Upper lobe of right lung (tissue), 1 donor: ENCODE results near the gene GUCA2B. TPM values are rescaled to one million over a fixed set of nuclear protein-coding genes. Genes with fewer than 3 reads are reported as not detected.
A peak's percentile ranks its signal among the peaks of the same experiment; 100 is the strongest.

Experiments used
- ATAC-seq: fragments of 200-7000 bp; cut with Tn5 transposase; one replicate; pipeline ENCODE4 v1.9.1; 2020; ENCODE audit warnings: mild to moderate bottlenecking, moderate library complexity
- DNase-seq: peaks from one replicate; pipeline ENCODE4 v3.0.0-alpha.2; 2020
- H3K27ac ChIP-seq: fragments of 200-600 bp; one replicate; pipeline ENCODE4 v1.8.0; 2022
- H3K27me3 ChIP-seq: fragments of 200-600 bp; one replicate; pipeline ENCODE4 v1.8.0; 2022; ENCODE audit warnings: mild to moderate bottlenecking
- H3K36me3 ChIP-seq: fragments of 200-600 bp; one replicate; pipeline ENCODE4 v1.8.0; 2022
- H3K4me1 ChIP-seq: fragments of 200-600 bp; one replicate; pipeline ENCODE4 v1.8.0; 2022
- H3K4me3 ChIP-seq: fragments of 200-600 bp; one replicate; pipeline ENCODE4 v1.8.0; 2022; ENCODE audit warnings: mild to moderate bottlenecking
- H3K9me3 ChIP-seq: fragments of 200-600 bp; one replicate; pipeline ENCODE4 v1.8.0; 2022
- intact Hi-C: fragments of 100-400 bp; cut with DNase I; formaldehyde crosslinking; loops from one replicate; pipeline ENCODE4 v1.11.0; 2022
- total RNA-seq: library from RNA; stranded (reverse); fragmentation: NEBNext Ultra II Directional; extraction: Animal tissue kit (Norgen Biotek cat#: 25700); gene quantifications from one replicate; pipeline ENCODE4 v1.2.1, GENCODE V29; 2021
- TF ChIP-seq, protein P1 (sequence below): fragments of 200-600 bp; IDR thresholded peaks from one replicate; pipeline ENCODE4 v1.8.0; 2022; ENCODE audit warnings: antibody characterized with exemption
- donor health status: DM: no; HTN: yes; CAD: no; lungs with severe emphysema.

The GUCA2B gene
- total RNA-seq, 1 donor from 2014 or later: not detected

DNA sequence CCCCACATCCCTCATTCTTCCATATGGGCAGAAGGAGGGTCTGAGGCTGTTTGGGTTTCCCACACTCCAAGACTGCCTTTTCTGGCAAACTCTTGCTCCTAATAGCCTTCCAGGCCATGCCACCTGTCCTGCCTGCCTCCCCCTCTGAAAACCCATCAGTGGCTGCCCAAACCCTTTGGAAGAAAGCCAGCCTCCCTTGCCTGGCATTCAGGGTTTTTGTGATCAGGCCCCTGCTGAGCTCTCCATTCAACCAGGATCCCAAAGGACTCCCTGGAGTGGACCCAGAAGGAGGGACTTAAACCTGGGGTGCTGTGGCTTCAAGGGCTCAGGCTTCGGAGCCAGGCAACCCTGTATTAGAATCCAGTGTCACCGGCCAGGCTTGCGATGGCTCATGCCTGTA lies 15.6 kb downstream of the GUCA2B start:
- peaks cover 26% of the 10 kb centered on the region for H3K4me1 ChIP-seq
- no peak overlapping the region for H3K27ac ChIP-seq
- H3K27me3 ChIP-seq: no peaks in the 10 kb centered on the region
- no peaks in the 10 kb centered on the region for H3K36me3 ChIP-seq
- ATAC-seq (no peak), DNase-seq (peak; percentile 38)
- intact Hi-C loops: no loop called here
- no peak overlapping the region for H3K4me3 ChIP-seq
- H3K9me3 ChIP-seq: no peaks in the 10 kb centered on the region
- TF ChIP-seq, protein P1, sequence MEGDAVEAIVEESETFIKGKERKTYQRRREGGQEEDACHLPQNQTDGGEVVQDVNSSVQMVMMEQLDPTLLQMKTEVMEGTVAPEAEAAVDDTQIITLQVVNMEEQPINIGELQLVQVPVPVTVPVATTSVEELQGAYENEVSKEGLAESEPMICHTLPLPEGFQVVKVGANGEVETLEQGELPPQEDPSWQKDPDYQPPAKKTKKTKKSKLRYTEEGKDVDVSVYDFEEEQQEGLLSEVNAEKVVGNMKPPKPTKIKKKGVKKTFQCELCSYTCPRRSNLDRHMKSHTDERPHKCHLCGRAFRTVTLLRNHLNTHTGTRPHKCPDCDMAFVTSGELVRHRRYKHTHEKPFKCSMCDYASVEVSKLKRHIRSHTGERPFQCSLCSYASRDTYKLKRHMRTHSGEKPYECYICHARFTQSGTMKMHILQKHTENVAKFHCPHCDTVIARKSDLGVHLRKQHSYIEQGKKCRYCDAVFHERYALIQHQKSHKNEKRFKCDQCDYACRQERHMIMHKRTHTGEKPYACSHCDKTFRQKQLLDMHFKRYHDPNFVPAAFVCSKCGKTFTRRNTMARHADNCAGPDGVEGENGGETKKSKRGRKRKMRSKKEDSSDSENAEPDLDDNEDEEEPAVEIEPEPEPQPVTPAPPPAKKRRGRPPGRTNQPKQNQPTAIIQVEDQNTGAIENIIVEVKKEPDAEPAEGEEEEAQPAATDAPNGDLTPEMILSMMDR: no peak

DNA sequence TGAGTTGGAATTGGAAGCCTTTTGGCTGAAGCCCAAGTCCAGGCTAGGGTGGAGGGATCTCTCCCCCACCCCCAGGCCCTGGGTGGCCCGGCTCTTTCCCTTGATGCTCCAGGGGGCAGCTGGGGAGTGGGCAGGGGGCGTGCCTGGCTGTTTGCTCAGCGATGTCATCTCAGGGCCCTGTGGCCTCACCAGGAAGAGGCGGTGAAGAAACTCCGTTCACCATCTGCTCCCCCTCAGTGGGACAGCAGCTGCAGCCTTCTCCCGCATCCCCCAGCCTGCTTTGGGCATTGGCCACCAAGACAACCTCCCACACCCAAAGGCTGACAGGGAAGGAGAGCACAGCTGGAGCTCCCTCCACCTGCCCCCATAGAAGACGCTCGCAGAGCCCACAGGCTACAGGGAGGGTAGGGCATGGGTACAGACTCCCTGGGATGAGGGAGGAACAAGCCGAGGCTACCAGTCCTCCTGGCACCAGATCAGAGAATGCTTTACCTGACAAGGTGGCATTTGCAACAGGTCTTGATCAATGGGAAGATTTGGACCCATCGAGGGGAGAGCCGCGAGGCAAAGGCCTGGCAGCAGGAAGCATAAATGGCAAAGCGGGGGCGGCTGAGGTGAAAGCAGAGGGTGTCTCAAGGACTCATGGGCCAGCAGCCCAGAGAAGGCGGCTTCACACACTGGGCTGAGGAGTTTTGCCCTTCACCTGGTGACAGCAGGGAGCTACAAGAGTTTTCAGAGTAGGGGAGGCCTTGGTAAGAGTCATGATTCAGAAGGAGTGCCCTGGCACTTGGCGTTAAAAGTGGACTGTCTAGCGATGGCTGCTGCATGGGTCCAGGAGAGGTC lies 17.8 kb downstream of the GUCA2B start:
- intact Hi-C loops: no loop called here
- peak; percentile 67 for ATAC-seq
- Histone ChIP-seq H3K4me1 (peaks cover 31% of the 10 kb centered on the region), H3K4me3 (no peak overlapping the region), H3K9me3 (no peaks in the 10 kb centered on the region), H3K36me3 (no peaks in the 10 kb centered on the region), H3K27ac (no peak overlapping the region), H3K27me3 (no peaks in the 10 kb centered on the region)
- TF ChIP-seq, protein P1: no peak
- peak; percentile 82 for DNase-seq

DNA sequence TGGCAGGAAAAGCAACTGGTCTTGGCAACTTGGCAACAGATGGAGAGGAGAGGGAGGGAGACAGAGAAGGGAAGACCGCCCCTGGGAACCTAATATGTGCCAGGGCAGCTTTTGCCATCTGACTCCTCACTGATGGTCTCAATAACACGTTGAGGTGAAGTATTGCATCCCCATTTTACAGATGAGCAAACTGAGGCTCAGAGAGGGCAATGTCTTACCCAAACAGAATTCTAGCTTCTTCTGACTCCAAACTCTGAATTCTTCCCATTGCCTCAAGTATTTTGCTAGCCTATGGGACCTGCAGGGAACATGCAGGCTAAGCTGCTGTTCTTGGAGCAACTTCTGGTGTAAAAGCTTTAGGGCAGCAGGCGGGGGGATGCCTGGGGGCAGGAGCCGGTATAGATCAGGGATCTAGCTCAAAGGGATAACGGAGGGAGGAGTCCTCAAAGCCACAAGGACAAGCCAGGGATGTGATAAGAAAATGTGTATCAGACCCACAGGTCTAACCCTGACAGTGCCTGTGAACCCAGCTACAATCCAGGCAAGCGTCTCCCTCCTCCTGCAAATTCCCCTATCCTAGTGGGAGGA lies 18.6 kb downstream of the GUCA2B start:
- ATAC-seq (no peak), DNase-seq (peak; percentile 35)
- no peaks in the 10 kb centered on the region for H3K9me3 ChIP-seq
- no peak overlapping the region for H3K4me3 ChIP-seq
- peak overlapping the region; percentile 30 for H3K27ac ChIP-seq
- no peaks in the 10 kb centered on the region for H3K36me3 ChIP-seq
- H3K4me1 ChIP-seq: peaks cover 32% of the 10 kb centered on the region
- TF ChIP-seq, protein P1: no peak
- no peaks in the 10 kb centered on the region for H3K27me3 ChIP-seq
- intact Hi-C loops: no loop called here

DNA sequence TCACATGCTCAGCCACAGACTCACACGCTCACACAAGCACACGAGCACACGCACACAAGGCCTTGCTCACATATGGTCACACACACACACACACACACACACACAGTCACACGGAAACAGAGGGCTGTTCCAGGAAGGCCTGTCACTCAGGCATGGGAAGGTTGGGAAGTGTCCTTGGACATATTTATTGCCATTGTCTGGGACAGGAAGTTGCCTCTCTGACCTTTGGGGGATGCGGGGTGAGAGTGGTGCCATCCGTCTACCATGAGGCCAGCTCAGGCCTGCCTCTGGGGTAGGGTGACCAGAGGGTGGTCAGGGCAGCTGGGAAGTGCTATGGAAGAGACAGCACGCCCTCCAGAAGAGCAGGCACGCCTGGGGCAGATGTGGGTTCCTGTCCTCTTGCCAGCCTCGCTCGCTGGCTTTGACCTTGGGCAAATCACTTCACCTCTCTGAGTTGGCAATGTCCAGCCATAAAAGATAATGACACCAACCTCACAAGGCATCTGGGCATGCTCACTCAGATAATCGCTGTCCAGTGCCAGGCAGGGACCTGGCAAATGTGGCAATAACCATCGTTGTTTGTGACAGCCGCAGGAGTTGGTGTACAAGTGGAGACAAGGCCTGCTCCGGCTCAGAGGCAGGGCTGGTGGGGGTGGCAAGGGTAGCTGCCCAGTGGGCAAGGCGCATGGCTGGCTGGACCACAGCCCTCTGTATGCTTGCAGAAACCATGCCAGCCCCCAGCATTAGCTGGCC lies 19.3 kb downstream of the GUCA2B start:
- ATAC-seq: peak; percentile 5

More for the DNA sequence above, 19.3 kb downstream of the GUCA2B start:
- intact Hi-C loops: no loop called here
- H3K27ac ChIP-seq: peak overlapping the region; percentile 3
- no peaks in the 10 kb centered on the region for H3K36me3 ChIP-seq
- H3K9me3 ChIP-seq: no peaks in the 10 kb centered on the region
- TF ChIP-seq, protein P1: no peak
- no peaks in the 10 kb centered on the region for H3K27me3 ChIP-seq
- H3K4me3 ChIP-seq: no peak overlapping the region
- H3K4me1 ChIP-seq: peaks cover 40% of the 10 kb centered on the region
- peak; percentile 66 for DNase-seq
